Measurements from ENCODE around the gene DNAJC12.

DNAJC12 gene

GRCh38 chr10:67861750-67862432, 23.9 kb upstream of the DNAJC12 start:
- no peak for TF ChIP-seq RAD21 (IDR thresholded peaks at IDR 0.05; ENCODE audit: low read depth)
- TF ChIP-seq FOXM1 (IDR thresholded peaks at IDR 0.05; ENCODE audit: borderline replicate concordance, low read depth) = no peak
- no peak for TF ChIP-seq EGR1 (IDR thresholded peaks at IDR 0.05)
- TF ChIP-seq ZBTB7A (IDR thresholded peaks at IDR 0.05; ENCODE audit: low read depth) = no peak
- TF ChIP-seq TCF12 (IDR thresholded peaks at IDR 0.05; ENCODE audit: low read depth) = no peak
- TF ChIP-seq CEBPB (IDR thresholded peaks at IDR 0.05) = no peak
- TF ChIP-seq NFIC (IDR thresholded peaks at IDR 0.05) = no peak
- TF ChIP-seq REST (IDR thresholded peaks at IDR 0.05; ENCODE audit: low read depth) = no peak
- no peak for TF ChIP-seq TAF1 (IDR thresholded peaks at IDR 0.05; ENCODE audit: low read depth)
- no peak for TF ChIP-seq TEAD4 (IDR thresholded peaks at IDR 0.05)
- TF ChIP-seq CREB1 (IDR thresholded peaks at IDR 0.05; ENCODE audit: low read depth) = no peak
- TF ChIP-seq YY1 (IDR thresholded peaks at IDR 0.05; ENCODE audit: low read depth) = no peak
- no peak for TF ChIP-seq EP300 (IDR thresholded peaks at IDR 0.05; ENCODE audit: borderline replicate concordance)
- no peak for TF ChIP-seq USF1 (IDR thresholded peaks at IDR 0.05)

- no peak for TF ChIP-seq TAF1 (IDR thresholded peaks at IDR 0.05; ENCODE audit: low read depth)
- no peak for TF ChIP-seq EGR1 (IDR thresholded peaks at IDR 0.05)
- TF ChIP-seq REST (IDR thresholded peaks at IDR 0.05; ENCODE audit: low read depth) = no peak
- no peak for TF ChIP-seq USF1 (IDR thresholded peaks at IDR 0.05)
- TF ChIP-seq FOXM1 (IDR thresholded peaks at IDR 0.05; ENCODE audit: borderline replicate concordance, low read depth) = no peak
- TF ChIP-seq CREB1 (IDR thresholded peaks at IDR 0.05; ENCODE audit: low read depth) = no peak
- no peak for TF ChIP-seq ZBTB7A (IDR thresholded peaks at IDR 0.05; ENCODE audit: low read depth)
- TF ChIP-seq CEBPB (IDR thresholded peaks at IDR 0.05) = no peak
- no peak for TF ChIP-seq YY1 (IDR thresholded peaks at IDR 0.05; ENCODE audit: low read depth)
- TF ChIP-seq NFIC (IDR thresholded peaks at IDR 0.05) = no peak
- no peak for TF ChIP-seq RAD21 (IDR thresholded peaks at IDR 0.05; ENCODE audit: low read depth)
- no peak for TF ChIP-seq TEAD4 (IDR thresholded peaks at IDR 0.05)
- no peak for TF ChIP-seq TCF12 (IDR thresholded peaks at IDR 0.05; ENCODE audit: low read depth)
- TF ChIP-seq EP300 (IDR thresholded peaks at IDR 0.05; ENCODE audit: borderline replicate concordance) = no peak
- TF ChIP-seq MAX (IDR thresholded peaks at IDR 0.05) = no peak
Measured at GRCh38 chr10:67858971-67859370, 21.0 kb upstream of the DNAJC12 start.

GRCh38 chr10:67853512-67853911, 15.5 kb upstream of the DNAJC12 start:
- TF ChIP-seq MAX (IDR thresholded peaks at IDR 0.05) = no peak
- no peak for TF ChIP-seq REST (IDR thresholded peaks at IDR 0.05; ENCODE audit: low read depth)
- TF ChIP-seq TEAD4 (IDR thresholded peaks at IDR 0.05) = no peak
- TF ChIP-seq NFIC (IDR thresholded peaks at IDR 0.05) = no peak
- TF ChIP-seq RAD21 (IDR thresholded peaks at IDR 0.05; ENCODE audit: low read depth) = no peak
- TF ChIP-seq CREB1 (IDR thresholded peaks at IDR 0.05; ENCODE audit: low read depth) = no peak
- TF ChIP-seq ZBTB7A (IDR thresholded peaks at IDR 0.05; ENCODE audit: low read depth) = no peak
- no peak for TF ChIP-seq EP300 (IDR thresholded peaks at IDR 0.05; ENCODE audit: borderline replicate concordance)
- TF ChIP-seq TAF1 (IDR thresholded peaks at IDR 0.05; ENCODE audit: low read depth) = no peak
- no peak for TF ChIP-seq CEBPB (IDR thresholded peaks at IDR 0.05)
- no peak for TF ChIP-seq EGR1 (IDR thresholded peaks at IDR 0.05)
- no peak for TF ChIP-seq YY1 (IDR thresholded peaks at IDR 0.05; ENCODE audit: low read depth)
- TF ChIP-seq TCF12 (IDR thresholded peaks at IDR 0.05; ENCODE audit: low read depth) = no peak
- TF ChIP-seq USF1 (IDR thresholded peaks at IDR 0.05) = no peak

All from Ishikawa (cell line).